GM10847 (cell line): ENCODE results near the gene VPS36.

Experiments
- POLR2A ChIP-seq: IDR thresholded peaks from 2 replicates; pipeline ENCODE4 v1.6.1; 2011; ENCODE audit not compliant: insufficient read length; ENCODE audit errors: extremely low read depth

Gene VPS36

DNA sequence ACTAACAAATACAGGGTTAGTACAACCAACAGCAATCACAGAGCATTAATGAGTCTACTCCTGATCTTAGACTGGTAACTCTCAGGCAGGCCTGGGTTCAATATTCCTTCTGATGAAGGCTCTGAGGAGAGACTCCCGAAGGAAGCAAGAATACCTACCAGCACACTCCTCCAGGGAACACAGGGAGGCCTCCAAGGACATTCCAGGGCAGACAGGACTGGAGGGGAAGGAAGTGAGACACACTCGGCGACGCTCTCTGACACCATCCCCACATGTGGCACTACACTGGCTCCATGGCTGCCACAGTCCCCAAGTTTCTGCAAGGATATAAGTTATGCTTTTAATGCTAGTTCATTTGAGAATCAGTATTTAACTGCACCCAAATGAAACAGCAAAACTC is 64.6 kb downstream of the VPS36 start:
- TF ChIP-seq POLR2A: no peak

DNA sequence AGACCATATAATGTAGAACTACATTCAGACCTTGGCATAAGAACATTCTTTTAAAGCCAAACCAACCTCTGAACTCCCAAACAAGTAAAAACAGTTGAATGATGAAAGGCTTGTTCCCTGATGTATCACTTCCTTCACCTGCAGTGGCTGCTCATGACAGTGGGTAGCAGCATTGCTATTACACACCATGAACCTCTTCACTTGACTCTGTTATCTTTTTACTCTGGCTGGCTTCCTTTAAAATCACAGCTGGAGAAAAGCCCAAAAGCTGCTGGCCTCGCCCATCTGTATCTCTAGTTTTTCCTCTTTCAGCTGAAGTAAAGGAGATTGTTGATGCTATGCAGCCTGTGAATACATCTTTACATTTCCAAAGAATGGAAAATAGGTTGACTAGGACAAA is 67.1 kb downstream of the VPS36 start:
- TF ChIP-seq POLR2A: no peak

DNA sequence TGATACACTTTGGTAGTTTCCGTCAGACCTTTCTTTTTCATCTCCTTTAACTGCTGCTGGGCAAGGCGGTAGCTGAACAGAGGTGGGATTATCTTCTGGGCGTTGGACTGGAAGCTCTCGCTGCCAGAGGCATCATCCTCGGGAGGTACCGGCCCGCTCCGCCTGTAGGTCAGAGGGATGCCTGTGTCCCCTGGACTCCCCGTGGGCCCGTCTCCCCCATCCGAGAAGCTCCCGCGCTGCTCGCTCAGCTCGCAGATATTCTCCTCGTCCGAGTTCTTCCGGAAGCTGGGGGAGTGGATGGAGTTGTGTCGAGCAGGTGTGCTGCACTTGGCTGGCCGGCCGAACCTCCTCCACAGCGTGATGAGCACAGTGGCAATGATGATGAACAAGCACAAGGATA is 72.1 kb downstream of the VPS36 start:
- TF ChIP-seq POLR2A: no peak

DNA sequence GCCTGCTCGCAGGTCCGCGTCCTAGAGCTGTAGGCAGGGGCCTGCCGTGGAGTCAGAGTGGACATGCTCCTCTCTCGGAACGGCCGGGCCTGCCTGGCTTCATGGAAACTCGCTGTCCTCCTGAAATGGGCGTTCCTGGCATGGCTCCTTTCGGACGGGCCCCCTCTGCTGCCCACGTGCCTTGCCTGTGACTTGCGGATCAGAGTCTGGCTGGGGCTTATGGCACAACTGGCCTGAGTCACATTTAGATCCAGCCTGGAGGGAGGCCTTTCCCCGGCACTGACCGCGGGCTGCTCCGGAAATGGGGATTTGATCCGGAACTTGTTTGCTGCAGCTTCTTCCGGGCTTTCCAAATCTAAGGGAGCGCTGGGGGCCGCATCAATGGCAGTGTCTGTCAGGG is 72.5 kb downstream of the VPS36 start:
- TF ChIP-seq POLR2A: no peak

DNA sequence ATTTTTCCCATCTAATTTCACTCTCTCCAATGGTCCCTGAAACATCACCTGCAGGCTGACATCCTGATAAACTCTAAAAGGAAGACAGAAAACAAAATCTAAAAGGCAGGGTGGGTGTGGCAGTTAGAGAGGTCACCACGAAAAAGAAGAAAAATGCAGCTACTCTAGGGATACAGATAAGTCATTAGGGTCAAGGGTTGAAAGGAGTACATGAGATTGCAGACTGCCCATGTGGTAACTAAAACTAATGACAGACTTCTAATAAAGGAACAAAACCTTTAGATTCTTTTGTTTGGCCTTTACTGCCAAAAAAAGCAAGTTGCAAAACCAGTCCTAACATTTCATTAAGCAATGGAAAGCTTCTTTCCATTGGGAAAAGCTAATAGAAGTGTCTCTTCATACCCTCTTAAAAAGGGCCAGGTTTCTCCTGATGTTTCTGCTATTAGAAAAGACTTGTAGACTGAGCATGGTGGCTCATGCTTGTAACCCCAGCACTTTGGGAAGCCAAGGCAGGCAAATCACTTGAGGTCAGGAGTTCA is 75.5 kb downstream of the VPS36 start:
- no peak for TF ChIP-seq POLR2A

DNA sequence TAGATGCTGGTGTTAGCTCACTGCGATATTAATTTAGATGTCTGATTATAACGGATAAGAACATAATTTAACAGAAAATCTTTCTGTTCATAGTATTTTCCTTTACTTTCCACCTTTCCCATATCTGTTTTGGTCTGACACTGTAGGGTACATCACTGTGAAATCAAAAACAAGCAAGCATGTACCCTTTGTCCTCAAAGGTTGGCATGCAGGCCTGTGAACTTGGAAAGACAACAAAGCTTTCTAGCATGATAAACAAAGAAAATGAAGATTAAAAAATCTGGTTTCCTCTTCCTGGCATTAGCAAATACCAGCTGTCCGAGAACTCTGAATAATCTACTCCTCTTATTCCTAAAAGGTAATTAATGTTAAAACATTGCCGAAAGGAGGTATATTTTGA is 76.0 kb downstream of the VPS36 start:
- no peak for TF ChIP-seq POLR2A

DNA sequence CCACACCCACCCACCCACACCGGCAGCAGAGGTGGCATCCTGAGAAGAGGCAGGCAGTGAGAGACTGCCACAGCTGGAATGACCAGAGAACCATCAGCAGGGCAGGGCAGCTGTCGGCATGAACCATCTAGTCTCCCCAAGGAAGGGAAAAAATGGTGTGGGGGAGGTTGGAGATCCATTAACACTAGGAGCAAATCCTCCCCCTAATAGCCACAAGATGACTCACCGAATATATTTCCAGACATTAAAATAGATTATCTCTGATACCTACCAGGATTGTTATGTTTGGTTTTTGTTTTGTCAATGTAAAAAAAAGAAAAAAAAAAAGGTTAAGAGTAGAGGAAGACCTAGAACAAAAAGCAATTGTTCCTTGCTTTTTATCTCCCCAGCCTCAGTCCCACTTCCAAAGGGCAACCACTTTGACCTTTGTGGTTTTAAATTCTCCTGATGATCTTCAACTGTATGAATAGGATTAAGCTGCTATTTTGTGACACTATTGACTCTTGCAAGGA is 78.6 kb downstream of the VPS36 start:
- no peak for TF ChIP-seq POLR2A

DNA sequence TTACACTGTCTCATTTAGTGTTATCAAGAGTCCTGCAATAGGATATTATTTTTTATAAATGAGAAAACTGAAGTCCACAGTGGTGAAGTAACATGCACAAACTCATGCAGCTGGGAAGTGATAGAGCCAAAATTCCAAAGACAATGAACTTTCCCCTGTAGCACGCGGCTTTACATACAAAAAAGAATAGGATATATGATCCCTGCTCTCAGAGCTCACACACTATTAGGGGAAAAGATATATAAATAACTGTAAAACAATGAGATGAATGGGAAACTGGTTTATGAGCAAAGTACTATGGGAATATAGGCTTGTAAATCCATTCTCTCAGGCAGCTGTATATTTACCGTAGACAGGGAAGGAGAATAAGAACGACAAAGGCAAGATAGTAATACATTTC is 84.1 kb downstream of the VPS36 start:
- no peak for TF ChIP-seq POLR2A
